ENCODE data around the gene DMKN. TPM values are rescaled to one million over a fixed set of nuclear protein-coding genes. Genes with fewer than 3 reads are reported as not detected.

DMKN gene, protein sequence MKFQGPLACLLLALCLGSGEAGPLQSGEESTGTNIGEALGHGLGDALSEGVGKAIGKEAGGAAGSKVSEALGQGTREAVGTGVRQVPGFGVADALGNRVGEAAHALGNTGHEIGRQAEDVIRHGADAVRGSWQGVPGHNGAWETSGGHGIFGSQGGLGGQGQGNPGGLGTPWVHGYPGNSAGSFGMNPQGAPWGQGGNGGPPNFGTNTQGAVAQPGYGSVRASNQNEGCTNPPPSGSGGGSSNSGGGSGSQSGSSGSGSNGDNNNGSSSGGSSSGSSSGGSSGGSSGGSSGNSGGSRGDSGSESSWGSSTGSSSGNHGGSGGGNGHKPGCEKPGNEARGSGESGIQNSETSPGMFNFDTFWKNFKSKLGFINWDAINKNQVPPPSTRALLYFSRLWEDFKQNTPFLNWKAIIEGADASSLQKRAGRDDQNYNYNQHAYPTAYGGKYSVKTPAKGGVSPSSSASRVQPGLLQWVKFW
- total RNA-seq (10 to 100 TPM in 5 of 9 donors, 1 to 10 TPM in 4; 2.7 to 39.4 (median 17.1) TPM), polyA plus RNA-seq (10 to 100 TPM; 29.3 to 70.5 (median 63.2) TPM)
- long read RNA-seq, donor 1 = 0 reads
- long read RNA-seq, donor 2 = 0 reads
- long read RNA-seq, donor 3, partial matches to known transcripts = 94 of 296 reads
- long read RNA-seq, donor 3, other reads (novel, unspliced or antisense) = 202 of 296 reads
- long read RNA-seq, donor 4, partial matches to known transcripts = 0 of 13 reads
- long read RNA-seq, donor 4, other reads (novel, unspliced or antisense) = 9 of 13 reads
- long read RNA-seq, donor 5, partial matches to known transcripts = 0 of 16 reads
- long read RNA-seq, donor 5, other reads (novel, unspliced or antisense) = 9 of 16 reads
- long read RNA-seq, donor 6, partial matches to known transcripts = 0 of 2 reads
- long read RNA-seq, donor 6, other reads (novel, unspliced or antisense) = 1 of 2 reads
- long read RNA-seq, donor 7 = 0 reads
- long read RNA-seq, donor 8, partial matches to known transcripts = 0 of 1 reads
- long read RNA-seq, donor 8, other reads (novel, unspliced or antisense) = 0 of 1 reads
- long read RNA-seq, donor 9 = 0 reads
- long read RNA-seq, donor 10 = 0 reads

DNA sequence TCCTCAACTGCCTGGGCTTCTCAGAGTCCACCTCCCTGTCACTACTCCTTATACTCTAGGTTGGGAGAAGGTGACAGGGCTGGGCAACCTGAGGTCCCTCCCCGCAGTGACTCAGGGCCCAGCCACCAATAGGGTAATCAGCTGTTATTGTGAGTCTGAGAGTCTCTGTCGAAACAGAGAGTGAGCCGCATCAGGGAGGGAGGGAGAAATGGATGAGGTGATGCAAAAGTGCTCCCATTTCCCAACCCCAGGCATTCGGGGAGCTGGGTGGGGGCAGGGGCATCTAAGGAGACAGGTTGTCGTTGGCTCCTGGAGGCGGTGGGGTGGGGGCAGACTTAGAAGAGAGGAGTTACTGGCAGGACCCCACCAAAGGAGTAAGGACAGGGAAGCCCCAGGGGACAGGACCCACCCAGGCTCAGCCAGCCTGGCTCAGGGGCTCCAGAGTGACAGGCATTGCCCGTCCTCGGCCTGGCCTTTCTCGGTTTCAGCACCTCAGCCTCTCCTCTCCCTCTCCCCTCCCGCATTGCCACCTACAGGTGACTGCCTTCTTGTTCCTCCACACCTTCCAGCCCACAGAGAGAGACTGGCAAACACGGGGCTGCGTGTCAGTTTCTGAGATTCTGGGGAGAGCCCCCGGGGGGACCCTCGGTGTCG, at the start of gene DMKN:
DMKN (minus strand) TSS at position 22 of the 654 bp plus-strand sequence. CDS start 174 bp downstream, outside the sequence.
- TF ChIP-seq, protein P1, sequence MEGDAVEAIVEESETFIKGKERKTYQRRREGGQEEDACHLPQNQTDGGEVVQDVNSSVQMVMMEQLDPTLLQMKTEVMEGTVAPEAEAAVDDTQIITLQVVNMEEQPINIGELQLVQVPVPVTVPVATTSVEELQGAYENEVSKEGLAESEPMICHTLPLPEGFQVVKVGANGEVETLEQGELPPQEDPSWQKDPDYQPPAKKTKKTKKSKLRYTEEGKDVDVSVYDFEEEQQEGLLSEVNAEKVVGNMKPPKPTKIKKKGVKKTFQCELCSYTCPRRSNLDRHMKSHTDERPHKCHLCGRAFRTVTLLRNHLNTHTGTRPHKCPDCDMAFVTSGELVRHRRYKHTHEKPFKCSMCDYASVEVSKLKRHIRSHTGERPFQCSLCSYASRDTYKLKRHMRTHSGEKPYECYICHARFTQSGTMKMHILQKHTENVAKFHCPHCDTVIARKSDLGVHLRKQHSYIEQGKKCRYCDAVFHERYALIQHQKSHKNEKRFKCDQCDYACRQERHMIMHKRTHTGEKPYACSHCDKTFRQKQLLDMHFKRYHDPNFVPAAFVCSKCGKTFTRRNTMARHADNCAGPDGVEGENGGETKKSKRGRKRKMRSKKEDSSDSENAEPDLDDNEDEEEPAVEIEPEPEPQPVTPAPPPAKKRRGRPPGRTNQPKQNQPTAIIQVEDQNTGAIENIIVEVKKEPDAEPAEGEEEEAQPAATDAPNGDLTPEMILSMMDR (IDR thresholded peaks at IDR 0.05) = no peak
- TF ChIP-seq POLR2A (IDR thresholded peaks at IDR 0.05) = no peak

DNA sequence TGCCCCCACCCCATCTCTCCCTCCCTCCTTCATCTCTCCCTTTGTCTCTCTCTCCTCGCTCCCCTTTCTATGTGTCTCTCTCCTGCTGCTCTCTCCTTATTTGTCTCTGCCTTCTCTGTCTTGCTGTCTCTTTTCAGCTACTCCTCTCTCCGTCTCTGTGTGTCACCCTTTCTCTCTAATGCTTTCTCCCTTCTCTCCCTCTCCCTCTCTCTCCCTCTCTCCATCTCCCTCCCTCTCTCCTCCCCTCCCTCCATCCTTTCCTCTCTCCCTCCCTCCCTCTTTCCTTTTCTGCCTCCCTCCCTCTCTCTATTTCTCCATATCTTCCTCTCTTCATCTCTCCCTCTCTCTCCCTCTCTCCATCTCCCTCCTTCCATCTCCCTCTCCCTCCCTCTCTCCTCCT, 49.3 kb upstream of the DMKN start:
- Histone ChIP-seq H3K27me3 (no peaks in the 10 kb centered on the region), H3K4me1 (replicated peaks in 1 of 2) (peaks cover 6 to 10% of the 10 kb centered on the region in 2 donors), H3K36me3 (replicated peaks in 1 of 2) (no peaks in the 10 kb centered on the region), H3K27ac (no peak overlapping the region), H3K4me3 (no peak overlapping the region), H3K9me3 (replicated peaks in 1 of 3) (no peaks in the 10 kb centered on the region)
- WGBS, 4 donors = 52 to 65% (median 63%) methylated on average over 2 of the region's 2 CpGs
- intact Hi-C loops (cut with DNase I) = no loop called here
- peak in 1 of 7 donors; percentile 11 for DNase-seq
- TF ChIP-seq POLR2A (IDR thresholded peaks at IDR 0.05) = no peak
- TF ChIP-seq, protein P1 (IDR thresholded peaks at IDR 0.05) = no peak

More for the DNA sequence above, at the start of gene DMKN:
- Histone ChIP-seq H3K4me3 (no peak within 1 kb of the TSS), H3K9me3 (replicated peaks in 1 of 3) (no peaks in the 10 kb centered on the region), H3K36me3 (replicated peaks in 1 of 2) (no peaks in the 10 kb centered on the region), H3K27me3 (peaks cover 3% of the 10 kb centered on the region), H3K4me1 (replicated peaks in 1 of 2) (peaks cover 5 to 10% of the 10 kb centered on the region in 2 donors), H3K27ac (no peak within 1 kb of the TSS)
- no peak for DNase-seq
- intact Hi-C loops (cut with DNase I) = no loop called here
- 25 to 35% (median 26%) methylated on average over 10 to 15 of the region's 15 CpGs for WGBS, 4 donors

DNA sequence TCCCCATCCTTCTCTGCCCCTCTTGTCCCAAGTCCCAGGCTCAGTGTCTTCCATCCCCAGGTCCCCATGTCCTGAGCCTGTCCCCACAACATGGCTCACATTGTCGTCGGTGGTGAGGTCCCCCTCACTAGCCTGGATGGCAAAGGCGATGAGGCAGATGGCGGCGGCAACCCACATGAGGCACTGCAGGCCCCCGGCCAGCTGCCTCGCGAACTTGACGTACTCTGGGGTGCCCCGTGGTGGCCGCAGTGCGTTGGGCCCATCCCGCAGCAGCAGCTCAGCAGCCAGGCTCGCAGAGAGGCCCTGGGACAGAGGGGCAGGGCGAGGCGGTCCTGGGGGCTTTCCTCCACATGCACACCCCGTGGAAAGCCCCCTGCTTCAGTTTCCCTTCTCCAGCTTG, 48.9 kb upstream of the DMKN start:
- Histone ChIP-seq H3K36me3 (replicated peaks in 1 of 2) (no peaks in the 10 kb centered on the region), H3K9me3 (replicated peaks in 1 of 3) (no peaks in the 10 kb centered on the region), H3K27ac (no peak overlapping the region), H3K27me3 (no peaks in the 10 kb centered on the region), H3K4me1 (replicated peaks in 1 of 2) (peaks cover 6 to 10% of the 10 kb centered on the region in 2 donors), H3K4me3 (no peak overlapping the region)
- 57 to 79% (median 77%) methylated on average over 11 to 17 of the region's 17 CpGs for WGBS, 4 donors
- intact Hi-C loops (cut with DNase I) = no loop called here
- no peak for DNase-seq
- TF ChIP-seq POLR2A (IDR thresholded peaks at IDR 0.05) = no peak

DNA sequence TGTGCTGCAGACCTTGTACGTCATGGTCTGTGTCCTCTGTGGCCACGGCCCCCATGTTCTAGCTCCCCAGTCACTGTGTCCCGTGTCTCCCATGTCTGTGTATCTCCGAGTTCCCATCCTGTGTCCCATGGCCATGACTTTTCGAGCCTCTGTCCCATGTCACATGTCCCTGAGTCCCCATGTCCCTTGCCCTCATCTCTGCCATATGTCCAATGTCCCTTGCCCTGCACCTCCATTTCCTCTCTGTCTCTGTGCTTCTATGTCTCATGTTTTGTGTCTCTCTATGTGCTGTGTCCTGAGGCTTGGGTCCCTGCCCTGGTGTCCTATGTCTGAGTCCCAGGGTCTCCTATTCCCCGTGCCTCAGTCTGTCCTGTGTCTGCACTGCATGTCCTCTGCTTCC, 48.0 kb upstream of the DMKN start:
- Histone ChIP-seq H3K27ac (no peak overlapping the region), H3K4me1 (replicated peaks in 1 of 2) (peaks cover 6 to 10% of the 10 kb centered on the region in 2 donors), H3K4me3 (no peak overlapping the region), H3K36me3 (replicated peaks in 1 of 2) (no peaks in the 10 kb centered on the region), H3K27me3 (no peaks in the 10 kb centered on the region), H3K9me3 (replicated peaks in 1 of 3) (no peaks in the 10 kb centered on the region)
- intact Hi-C loops (cut with DNase I) = no loop called here
- WGBS, 4 donors = 81 to 87% (median 85%) methylated on average over 6 of the region's 6 CpGs
- TF ChIP-seq, protein P1 (IDR thresholded peaks at IDR 0.05) = no peak
- TF ChIP-seq POLR2A (IDR thresholded peaks at IDR 0.05) = no peak
- no peak for DNase-seq

Data from adrenal gland (tissue), 19 donors.